ENCODE results near the gene NTRK3. TPM values are rescaled to one million over a fixed set of nuclear protein-coding genes. Genes with fewer than 3 reads are reported as not detected.

The NTRK3 gene
- total RNA-seq, 2 experiments from 2014 or later, result not detected

DNA sequence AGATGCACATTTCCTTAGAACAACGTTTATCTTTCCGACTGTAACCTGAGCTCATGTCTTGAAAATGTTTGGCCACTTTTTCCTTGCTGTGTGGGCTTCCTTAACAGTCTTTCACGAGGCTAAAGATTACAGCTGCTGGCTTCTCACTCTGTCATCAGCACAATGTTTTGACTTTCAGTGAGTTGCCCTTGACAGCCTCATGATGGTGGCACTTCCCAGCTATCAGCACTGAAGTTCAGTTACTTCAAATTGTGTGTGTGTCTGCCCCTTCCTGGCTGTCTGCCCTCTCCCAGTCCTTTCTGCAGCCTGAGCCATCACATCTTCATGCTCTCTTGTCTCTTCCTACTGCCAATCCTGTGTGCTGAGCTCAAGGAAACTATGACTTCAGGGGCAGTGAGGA lies 152.2 kb downstream of the NTRK3 start:
- no peaks in the 10 kb centered on the region for H3K36me3 Mint-ChIP-seq (ENCODE audit: low read depth)
- H3K27me3 Mint-ChIP-seq (ENCODE audit: low read depth), result no peaks in the 10 kb centered on the region
- H3K4me3 Mint-ChIP-seq, result no peak overlapping the region
- no peaks in the 10 kb centered on the region for H3K9me3 Mint-ChIP-seq (ENCODE audit: insufficient read depth)
- H3K4me1 Mint-ChIP-seq (ENCODE audit: low read depth), result no peaks in the 10 kb centered on the region
- DNase-seq, result no peak
- ChIA-PET POLR2A (no interaction called here), CTCF (no interaction called here)
- no peak overlapping the region for H3K27ac Mint-ChIP-seq
- ATAC-seq, result no peak

DNA sequence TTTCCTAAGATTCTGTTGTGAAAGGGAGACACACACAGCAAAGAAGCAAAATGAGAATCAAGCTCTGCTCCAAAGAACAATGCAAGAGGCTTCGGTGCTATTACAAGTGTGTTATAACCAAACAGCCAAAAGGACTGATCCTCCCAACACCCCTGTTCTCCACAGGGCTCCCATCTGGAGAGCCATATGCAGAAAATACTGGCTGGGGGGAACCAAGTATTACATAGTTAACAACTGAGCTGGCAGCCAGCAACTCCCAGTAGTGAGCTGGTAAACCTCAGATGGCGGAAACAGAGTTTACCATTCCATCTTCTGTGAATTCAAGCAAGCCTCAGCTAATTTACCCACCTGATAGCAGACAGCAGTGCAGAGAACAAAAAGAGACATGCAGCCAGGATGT lies 156.4 kb downstream of the NTRK3 start:
- DNase-seq, result no peak
- no peaks in the 10 kb centered on the region for H3K9me3 Mint-ChIP-seq (ENCODE audit: insufficient read depth)
- no peaks in the 10 kb centered on the region for H3K36me3 Mint-ChIP-seq (ENCODE audit: low read depth)
- CTCF ChIA-PET, result no interaction called here
- no peaks in the 10 kb centered on the region for H3K4me1 Mint-ChIP-seq (ENCODE audit: low read depth)
- no peak for ATAC-seq
- no peak overlapping the region for H3K4me3 Mint-ChIP-seq
- no peaks in the 10 kb centered on the region for H3K27me3 Mint-ChIP-seq (ENCODE audit: low read depth)
- H3K27ac Mint-ChIP-seq, result no peak overlapping the region
- POLR2A ChIA-PET, result no interaction called here

DNA sequence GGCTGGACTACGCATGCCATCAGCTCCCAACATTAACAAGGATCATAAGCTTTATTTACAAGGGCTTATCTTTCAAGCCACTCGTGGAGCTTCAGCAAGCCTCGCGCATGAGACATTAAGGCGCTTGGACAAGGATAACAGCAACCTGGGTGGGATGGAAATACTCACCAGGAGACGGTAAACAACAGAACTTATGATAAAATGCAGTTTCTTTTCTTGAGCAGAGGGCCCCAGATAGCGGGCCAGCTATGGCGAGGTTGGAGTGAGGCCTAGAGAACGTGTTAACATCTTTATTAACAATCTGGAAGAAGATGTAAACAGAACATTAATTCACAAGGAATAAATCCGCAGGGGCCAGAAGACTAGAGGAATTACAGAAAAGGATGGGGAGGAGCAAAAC lies 158.2 kb downstream of the NTRK3 start:
- ATAC-seq (no peak), DNase-seq (no peak)
- H3K27ac Mint-ChIP-seq, result no peak overlapping the region
- no peak overlapping the region for H3K4me3 Mint-ChIP-seq
- no peaks in the 10 kb centered on the region for H3K9me3 Mint-ChIP-seq (ENCODE audit: insufficient read depth)
- no peaks in the 10 kb centered on the region for H3K4me1 Mint-ChIP-seq (ENCODE audit: low read depth)
- no peaks in the 10 kb centered on the region for H3K27me3 Mint-ChIP-seq (ENCODE audit: low read depth)
- POLR2A ChIA-PET, result no interaction called here
- CTCF ChIA-PET, result no interaction called here
- no peaks in the 10 kb centered on the region for H3K36me3 Mint-ChIP-seq (ENCODE audit: low read depth)

DNA sequence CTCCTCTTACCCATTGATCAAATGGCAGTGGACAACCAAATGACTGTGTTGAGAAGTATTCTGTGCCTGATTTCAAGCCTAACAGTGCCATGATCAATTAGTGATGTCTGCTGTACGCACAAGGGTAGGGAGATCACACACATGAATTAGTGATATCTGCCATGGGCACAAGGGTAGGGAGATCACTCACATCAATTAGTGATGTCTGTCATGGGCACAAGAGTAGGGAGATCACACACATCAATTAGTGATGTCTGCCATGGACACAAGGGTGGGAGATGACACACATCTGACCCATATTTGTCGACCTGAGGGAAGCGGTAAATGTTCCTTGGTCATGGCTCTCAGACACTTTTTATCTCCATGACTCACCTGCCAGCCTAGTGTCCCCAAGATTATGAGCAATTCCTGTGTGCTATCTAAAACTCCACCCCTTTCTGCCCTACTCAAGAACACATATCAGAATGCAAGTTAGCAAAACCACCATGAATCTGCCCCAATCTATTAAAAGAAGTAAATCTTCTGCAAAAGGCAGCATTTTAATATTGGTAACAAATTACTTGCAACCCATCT lies 165.0 kb downstream of the NTRK3 start:
- POLR2A ChIA-PET, result no interaction called here

DNA sequence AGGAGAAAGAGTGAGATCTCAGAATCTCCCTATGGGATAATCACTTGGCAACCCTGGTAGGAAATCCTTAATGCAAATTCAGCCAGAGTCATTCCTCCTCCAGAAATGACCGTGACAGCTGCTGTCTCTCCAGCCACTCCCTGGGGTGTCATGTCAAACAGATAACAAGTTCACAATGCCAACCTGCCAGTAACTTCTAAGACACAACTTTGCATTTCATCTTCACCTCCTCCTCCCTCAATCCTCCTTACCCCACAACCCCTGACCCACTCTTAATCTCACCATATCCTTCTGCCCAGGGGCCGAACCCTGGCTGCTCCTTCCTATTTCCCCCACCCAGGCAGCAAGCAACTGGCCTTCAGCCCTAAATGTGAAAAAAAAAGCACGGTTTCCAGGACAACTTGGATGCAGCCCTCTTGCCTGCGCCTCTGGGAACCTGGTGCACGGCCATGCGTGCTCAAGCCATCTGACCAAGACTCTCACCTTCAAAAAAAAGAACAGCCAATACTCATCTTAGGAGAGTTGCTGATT lies 166.0 kb downstream of the NTRK3 start:
- POLR2A ChIA-PET, result no interaction called here
- Mint-ChIP-seq H3K36me3 (ENCODE audit: low read depth) (no peaks in the 10 kb centered on the region), H3K4me1 (ENCODE audit: low read depth) (no peaks in the 10 kb centered on the region), H3K27me3 (ENCODE audit: low read depth) (no peaks in the 10 kb centered on the region), H3K27ac (no peak overlapping the region), H3K4me3 (no peak overlapping the region), H3K9me3 (ENCODE audit: insufficient read depth) (no peaks in the 10 kb centered on the region)
- CTCF ChIA-PET, result no interaction called here
- DNase-seq (no peak), ATAC-seq (no peak)

More for the DNA sequence above, 165.0 kb downstream of the NTRK3 start:
- Mint-ChIP-seq H3K27me3 (ENCODE audit: low read depth) (no peaks in the 10 kb centered on the region), H3K27ac (no peak overlapping the region), H3K4me1 (ENCODE audit: low read depth) (no peaks in the 10 kb centered on the region), H3K9me3 (ENCODE audit: insufficient read depth) (no peaks in the 10 kb centered on the region), H3K4me3 (no peak overlapping the region), H3K36me3 (ENCODE audit: low read depth) (no peaks in the 10 kb centered on the region)
- ATAC-seq (no peak), DNase-seq (no peak)
- CTCF ChIA-PET, result no interaction called here

DNA sequence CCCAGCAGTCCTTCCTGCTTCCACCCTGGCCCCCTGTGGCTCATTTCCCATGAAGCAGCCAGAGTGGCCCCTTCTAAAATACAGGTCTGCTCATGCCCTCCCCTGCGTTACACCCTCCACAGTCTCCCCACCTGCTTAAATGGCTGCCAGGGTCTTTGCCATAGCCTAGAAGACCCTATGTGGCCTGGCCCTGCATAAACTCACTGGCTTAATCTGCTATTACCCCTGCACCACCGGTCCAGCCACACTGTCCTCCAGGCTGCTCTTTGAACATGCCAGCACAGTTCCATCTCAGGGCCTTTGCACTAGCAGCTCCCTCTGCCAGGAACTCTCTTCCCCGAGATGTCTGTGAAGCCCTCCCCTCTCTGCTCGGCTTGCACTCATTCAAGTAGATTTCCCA lies 166.8 kb downstream of the NTRK3 start:
- no peak for ATAC-seq
- Mint-ChIP-seq H3K27me3 (ENCODE audit: low read depth) (no peaks in the 10 kb centered on the region), H3K4me3 (no peak overlapping the region), H3K4me1 (ENCODE audit: low read depth) (no peaks in the 10 kb centered on the region), H3K9me3 (ENCODE audit: insufficient read depth) (no peaks in the 10 kb centered on the region), H3K36me3 (ENCODE audit: low read depth) (no peaks in the 10 kb centered on the region), H3K27ac (no peak overlapping the region)
- DNase-seq, result no peak
- ChIA-PET CTCF (no interaction called here), POLR2A (no interaction called here)

DNA sequence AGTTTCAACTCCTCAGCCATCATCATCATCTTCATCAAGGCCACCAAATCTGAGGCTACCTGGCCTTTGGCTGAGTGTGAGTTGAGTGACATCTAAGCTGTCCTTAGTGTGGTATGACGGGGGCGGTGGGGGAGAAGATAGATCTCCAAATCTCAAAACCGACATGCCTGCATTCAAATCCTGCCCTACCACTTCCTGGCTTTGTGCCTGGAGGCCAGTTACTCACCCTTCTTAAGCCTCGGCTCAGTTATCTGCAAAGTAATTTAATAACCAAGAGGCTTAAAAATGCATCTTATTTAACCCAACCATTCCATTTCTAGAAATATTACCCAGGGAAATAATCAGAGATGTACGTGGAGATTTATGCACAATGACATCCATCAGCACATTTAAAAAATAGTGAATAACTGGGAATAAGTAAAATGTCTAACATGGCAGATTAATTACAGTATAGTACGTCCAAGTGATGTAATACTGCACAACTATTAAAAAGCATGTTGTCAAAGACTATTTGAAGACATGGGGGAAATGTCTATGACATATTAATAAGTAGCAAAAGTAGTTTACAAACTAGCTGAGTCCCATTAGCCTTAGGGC lies 167.4 kb downstream of the NTRK3 start:
- no peaks in the 10 kb centered on the region for H3K4me1 Mint-ChIP-seq (ENCODE audit: low read depth)
- ChIA-PET POLR2A (no interaction called here), CTCF (no interaction called here)
- H3K4me3 Mint-ChIP-seq, result no peak overlapping the region
- H3K9me3 Mint-ChIP-seq (ENCODE audit: insufficient read depth), result no peaks in the 10 kb centered on the region
- no peak for DNase-seq
- H3K36me3 Mint-ChIP-seq (ENCODE audit: low read depth), result no peaks in the 10 kb centered on the region
- no peak overlapping the region for H3K27ac Mint-ChIP-seq
- H3K27me3 Mint-ChIP-seq (ENCODE audit: low read depth), result no peaks in the 10 kb centered on the region
- no peak for ATAC-seq

DNA sequence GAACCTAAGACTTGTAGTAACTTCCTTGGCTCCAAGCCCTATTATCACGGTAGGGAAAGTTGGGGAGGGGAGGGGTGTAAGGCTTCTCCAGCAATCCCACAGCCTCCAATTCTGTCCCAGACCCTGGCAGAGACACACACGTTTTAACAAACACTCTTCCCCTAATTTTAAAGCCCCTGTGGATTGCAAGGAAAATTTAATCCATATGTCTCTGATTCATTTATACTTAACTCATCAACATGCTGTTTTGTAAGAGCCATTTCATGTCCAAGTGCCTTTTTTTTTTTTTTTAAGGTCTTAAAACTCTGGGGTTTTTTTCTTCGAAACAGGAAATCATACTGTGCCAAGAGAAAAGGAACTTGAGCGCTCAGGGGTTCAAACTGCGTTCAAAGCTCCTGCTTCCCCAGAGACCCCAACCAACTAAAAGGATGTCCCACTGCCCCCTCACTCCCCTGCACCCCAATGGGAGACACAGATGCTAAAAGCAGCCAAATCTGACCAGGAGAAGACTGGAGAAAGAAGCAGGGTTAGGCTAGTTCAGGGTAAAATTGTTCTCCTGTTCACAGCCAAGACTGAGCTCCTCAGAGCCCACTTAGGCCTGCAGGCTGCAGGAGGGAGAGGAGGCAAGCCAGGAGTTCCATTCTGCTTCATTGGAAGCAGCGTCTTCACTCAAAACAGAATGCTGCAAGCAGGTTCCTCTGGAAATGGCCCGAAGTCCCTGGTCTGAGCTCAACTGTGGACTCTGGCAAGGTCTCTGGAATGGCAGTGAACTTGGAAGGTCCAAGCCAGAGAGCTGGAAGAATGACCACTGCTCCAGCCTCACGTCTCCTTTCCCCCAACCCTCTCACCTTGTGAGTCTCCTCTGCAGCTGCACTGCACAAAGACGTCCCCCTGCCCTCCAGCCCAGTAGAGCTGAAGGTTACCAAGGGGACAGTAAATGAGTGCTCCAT lies 172.5 kb downstream of the NTRK3 start:
- ChIA-PET CTCF (no interaction called here), POLR2A (no interaction called here)
- Mint-ChIP-seq H3K36me3 (ENCODE audit: low read depth) (no peaks in the 10 kb centered on the region), H3K9me3 (ENCODE audit: insufficient read depth) (no peaks in the 10 kb centered on the region), H3K4me1 (ENCODE audit: low read depth) (no peaks in the 10 kb centered on the region), H3K27me3 (ENCODE audit: low read depth) (no peaks in the 10 kb centered on the region), H3K4me3 (no peak overlapping the region), H3K27ac (no peak overlapping the region)
- DNase-seq, result no peak
- no peak for ATAC-seq

DNA sequence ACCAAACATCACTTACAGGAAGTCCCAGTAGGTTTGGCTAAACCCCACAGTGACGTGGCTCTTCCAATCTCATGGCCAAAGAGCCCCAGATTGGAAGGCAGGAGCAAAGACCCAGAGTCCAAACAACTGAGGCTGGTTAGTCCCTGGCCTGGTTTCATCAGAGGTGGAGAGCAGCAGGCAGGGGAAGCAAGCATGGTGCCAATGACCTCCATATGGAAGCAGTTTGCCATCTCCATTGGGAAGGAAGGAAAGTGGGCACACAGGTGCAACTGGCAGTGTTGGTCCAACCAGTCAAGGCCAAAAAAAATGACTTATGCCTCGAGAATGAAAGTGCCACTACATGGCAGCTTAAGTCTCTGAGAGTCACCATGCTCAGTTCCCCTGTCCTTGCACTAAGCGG lies 175.9 kb downstream of the NTRK3 start:
- no peak overlapping the region for H3K4me3 Mint-ChIP-seq

DNA sequence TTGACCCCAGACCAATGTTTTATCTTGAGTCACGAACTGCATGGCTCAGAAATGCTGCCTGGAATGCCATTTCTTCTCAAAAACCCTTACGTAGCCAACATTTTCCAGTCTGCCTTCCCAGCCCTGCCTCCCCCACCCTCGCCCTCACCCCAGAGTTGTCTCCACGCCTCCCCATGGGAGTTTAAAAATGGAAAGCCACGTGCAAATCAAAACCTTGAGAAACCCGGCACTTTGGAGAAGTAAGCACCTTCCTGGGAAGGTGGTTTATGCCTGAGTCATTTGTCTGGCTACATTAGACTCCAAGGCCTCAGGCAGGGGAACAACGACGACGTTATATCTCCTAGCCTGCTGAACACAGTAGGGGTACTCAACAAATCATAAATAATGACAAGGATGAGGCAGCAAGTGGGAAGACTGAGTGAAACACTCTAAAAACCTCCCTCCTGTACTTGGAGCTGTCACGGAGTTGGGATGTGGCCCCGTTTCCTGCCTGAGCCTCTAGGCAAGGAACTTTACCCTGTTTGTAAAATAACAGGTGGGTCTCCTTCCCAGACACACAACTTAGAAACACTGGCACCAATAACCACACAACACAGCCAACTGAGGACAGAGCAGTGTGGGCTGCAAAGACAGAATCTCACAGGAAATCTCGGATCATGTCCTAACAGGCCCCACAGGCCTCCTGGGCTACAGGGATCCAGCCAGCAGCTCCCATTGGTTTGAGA lies 179.1 kb downstream of the NTRK3 start:
- ChIA-PET POLR2A (no interaction called here), CTCF (no interaction called here)
- ATAC-seq (no peak), DNase-seq (no peak)
- no peaks in the 10 kb centered on the region for H3K4me1 Mint-ChIP-seq (ENCODE audit: low read depth)
- no peaks in the 10 kb centered on the region for H3K9me3 Mint-ChIP-seq (ENCODE audit: insufficient read depth)
- H3K27me3 Mint-ChIP-seq (ENCODE audit: low read depth), result no peaks in the 10 kb centered on the region
- no peak overlapping the region for H3K27ac Mint-ChIP-seq
- no peaks in the 10 kb centered on the region for H3K36me3 Mint-ChIP-seq (ENCODE audit: low read depth)
- no peak overlapping the region for H3K4me3 Mint-ChIP-seq

More for the DNA sequence above, 175.9 kb downstream of the NTRK3 start:
- H3K27me3 Mint-ChIP-seq (ENCODE audit: low read depth), result no peaks in the 10 kb centered on the region
- no peak for DNase-seq
- ATAC-seq, result no peak
- CTCF ChIA-PET, result no interaction called here
- H3K4me1 Mint-ChIP-seq (ENCODE audit: low read depth), result no peaks in the 10 kb centered on the region
- H3K9me3 Mint-ChIP-seq (ENCODE audit: insufficient read depth), result no peaks in the 10 kb centered on the region
- POLR2A ChIA-PET, result no interaction called here
- no peaks in the 10 kb centered on the region for H3K36me3 Mint-ChIP-seq (ENCODE audit: low read depth)
- H3K27ac Mint-ChIP-seq, result no peak overlapping the region

DNA sequence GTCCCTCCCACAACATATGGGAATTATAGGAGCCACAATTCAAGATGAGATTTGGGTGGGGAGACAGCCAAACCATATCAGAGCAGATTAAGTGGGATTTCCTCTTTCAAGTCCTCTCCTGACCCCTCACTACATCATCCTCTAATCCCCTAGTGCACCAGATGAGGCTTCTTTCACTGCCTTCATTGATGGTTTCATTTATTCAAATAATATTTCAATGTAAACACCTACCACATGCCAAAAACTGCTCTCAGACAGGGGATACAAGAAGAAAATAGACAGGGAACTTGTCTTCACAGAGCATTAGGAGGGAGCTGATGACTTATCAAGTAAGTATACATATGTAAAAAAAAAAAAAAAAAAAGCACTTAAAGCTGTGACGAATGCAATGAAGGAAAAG lies 180.2 kb downstream of the NTRK3 start:
- ChIA-PET POLR2A (no interaction called here), CTCF (no interaction called here)
- no peak overlapping the region for H3K27ac Mint-ChIP-seq
- H3K27me3 Mint-ChIP-seq (ENCODE audit: low read depth), result no peaks in the 10 kb centered on the region
- ATAC-seq (no peak), DNase-seq (no peak)
- H3K4me1 Mint-ChIP-seq (ENCODE audit: low read depth), result no peaks in the 10 kb centered on the region
- no peaks in the 10 kb centered on the region for H3K36me3 Mint-ChIP-seq (ENCODE audit: low read depth)
- no peak overlapping the region for H3K4me3 Mint-ChIP-seq
- H3K9me3 Mint-ChIP-seq (ENCODE audit: insufficient read depth), result no peaks in the 10 kb centered on the region

DNA sequence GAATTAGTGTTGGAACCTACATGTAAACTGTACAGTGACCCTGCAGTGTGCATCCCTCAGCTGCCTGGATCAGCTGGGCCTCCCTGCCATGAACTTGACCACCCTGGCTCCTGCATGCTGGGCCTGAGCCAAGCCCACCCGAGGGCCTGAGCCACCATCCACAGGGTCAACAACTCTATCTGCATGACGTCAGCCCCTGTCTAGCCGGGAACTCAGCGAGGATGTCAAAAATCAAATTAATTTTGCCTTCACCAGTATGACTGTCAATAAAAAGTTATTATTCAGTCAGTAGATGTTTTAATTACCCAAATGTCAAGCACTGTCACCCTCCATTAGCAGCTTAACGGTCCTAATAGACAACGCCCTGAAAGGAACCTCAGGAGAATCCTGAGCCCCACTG lies 181.4 kb downstream of the NTRK3 start:
- Mint-ChIP-seq H3K27ac (no peak overlapping the region), H3K4me3 (no peak overlapping the region), H3K36me3 (ENCODE audit: low read depth) (no peaks in the 10 kb centered on the region), H3K9me3 (ENCODE audit: insufficient read depth) (no peaks in the 10 kb centered on the region), H3K27me3 (ENCODE audit: low read depth) (no peaks in the 10 kb centered on the region), H3K4me1 (ENCODE audit: low read depth) (no peaks in the 10 kb centered on the region)
- ChIA-PET POLR2A (no interaction called here), CTCF (no interaction called here)
- no peak for DNase-seq
- no peak for ATAC-seq
